NCI-H2107 treated with DMSO at 0.1 percent for 48 hours (cell line): ENCODE results near the gene ZBTB45.

ENCODE experiments used
- DNase-seq: peaks from one replicate; lab custom pipeline; 2025; ENCODE audit not compliant: unreplicated experiment; lab: John Stamatoyannopoulos, UW

Gene ZBTB45

DNA sequence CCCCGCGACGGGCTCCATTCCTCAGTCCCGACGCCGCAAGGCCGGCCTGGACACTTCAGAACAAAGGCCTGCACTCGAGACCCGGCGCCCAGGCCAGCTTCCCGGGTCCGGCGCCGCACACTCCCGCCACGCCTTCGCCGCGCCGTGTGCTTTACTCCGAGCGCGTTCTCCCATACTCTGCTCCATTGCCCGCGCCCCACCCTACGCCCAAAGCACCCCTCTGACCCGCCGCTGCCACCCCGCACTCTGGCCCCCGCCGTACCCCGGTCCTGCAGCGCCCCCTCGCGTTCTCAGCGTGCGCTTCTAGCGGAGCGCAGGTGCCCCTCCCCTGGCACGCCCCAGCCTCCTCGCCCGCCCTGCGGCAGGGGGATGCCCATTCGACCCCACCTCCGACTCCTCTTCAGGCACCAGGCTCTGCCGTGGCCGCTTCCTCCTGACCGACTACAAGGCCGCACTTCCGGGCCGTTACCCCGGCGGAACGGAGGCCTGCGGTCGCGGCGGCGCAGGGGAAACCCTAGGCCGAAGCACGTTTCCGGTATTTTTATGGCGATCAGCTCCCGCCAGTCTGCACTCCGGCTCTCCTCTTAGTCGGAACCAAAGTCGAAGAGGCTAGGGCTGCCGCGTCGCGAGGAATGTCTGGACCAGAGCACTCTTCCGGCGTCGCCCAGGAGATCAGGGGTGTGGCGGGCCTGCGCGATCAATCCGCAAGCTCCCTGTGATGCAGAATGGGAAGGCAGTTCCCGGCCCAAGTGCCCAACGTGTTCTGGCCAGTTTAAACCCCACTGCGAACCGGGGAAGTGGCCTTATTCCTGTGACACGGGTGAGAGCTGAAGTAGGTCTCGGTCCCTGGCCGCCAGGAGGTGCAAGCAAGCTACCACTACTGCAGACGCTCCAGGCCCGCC is at the start of gene ZBTB45:
TSS of gene ZBTB45 (minus strand) at position 456 of the 902 bp plus-strand sequence. CDS start 2,137 bp downstream, outside the sequence.
- peak; percentile 94 for DNase-seq

DNA sequence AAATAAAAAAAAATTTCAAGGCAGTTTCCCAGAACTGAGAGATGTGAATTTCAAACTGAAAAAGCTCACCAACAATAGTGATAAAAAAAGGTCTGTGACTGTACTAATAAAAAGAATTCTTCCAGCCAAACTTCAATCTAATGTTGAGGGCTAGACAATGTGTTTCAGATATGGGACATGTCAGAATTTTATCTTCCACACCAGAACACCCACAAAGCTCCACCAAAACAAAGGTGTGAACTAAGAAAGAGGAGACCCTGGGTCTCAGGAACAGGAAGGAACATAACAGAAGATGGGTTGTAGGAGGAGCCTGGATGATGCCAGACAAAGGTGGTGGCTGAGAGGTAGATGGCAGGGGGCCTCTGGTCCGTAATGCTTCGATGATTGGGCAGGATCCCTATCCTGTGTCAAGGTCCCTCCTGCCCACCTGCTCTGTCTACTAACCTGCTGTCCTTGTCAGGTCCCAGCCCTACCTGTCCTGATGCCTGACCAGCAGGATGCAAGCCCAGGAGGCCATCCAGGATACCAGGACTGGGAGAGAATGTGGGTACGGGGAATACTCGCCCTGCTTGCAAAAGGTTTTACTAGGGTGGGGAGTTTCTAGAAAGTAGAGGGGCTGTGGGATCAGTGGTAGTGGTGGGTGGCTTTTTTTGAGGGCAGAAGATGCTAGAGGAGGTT is 49.0 kb upstream of the ZBTB45 start:
- DNase-seq: no peak

GRCh38 chr19:58566989-58567388 is 47.4 kb upstream of the ZBTB45 start:
- DNase-seq: no peak

DNA sequence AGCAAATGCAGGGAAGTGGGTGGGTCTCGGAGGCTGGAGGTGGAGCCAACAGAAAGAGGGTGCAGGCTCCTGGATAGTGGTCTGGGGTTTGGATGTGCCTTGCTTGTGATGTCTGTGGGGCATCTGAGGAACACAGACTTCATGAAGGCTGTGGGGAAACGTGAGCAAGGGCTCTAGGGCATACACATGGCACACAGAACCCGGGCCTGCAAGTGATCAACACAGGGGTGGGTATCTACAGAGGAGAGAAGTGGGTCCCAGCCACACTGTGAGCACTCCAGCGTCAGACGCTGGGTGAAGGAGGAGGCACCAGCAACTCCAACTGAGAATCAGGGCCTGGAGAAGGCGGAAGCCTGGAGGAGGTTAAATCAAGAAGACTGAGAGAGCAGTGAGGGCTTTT is 44.2 kb upstream of the ZBTB45 start:
- no peak for DNase-seq

- no peak for DNase-seq
Measured at GRCh38 chr19:58563034-58563573, 43.5 kb upstream of the ZBTB45 start.

GRCh38 chr19:58562122-58563033 is 42.8 kb upstream of the ZBTB45 start:
- no peak for DNase-seq

GRCh38 chr19:58561373-58562121 is 41.9 kb upstream of the ZBTB45 start:
- no peak for DNase-seq

DNA sequence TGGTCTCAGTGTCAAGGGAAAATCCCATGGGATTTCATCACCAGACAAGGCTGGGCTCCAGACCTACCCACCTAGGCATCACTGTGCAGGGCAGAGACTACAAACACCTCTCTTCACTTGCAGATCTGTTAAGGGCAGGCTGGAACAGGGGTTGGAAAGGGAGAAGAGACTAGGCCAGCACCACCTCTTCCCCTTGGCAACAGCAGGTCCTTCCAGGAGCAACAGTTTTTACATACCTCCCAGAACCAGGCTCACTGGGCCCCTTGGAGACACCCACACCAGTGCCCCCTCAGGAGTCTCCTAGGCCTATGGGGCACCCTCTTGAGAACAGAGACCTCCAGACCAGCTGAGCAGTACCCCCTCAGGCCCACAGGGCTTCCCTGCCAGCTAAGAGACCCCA is 41.3 kb upstream of the ZBTB45 start:
- no peak for DNase-seq

GRCh38 chr19:58560007-58560887 is 40.6 kb upstream of the ZBTB45 start:
- no peak for DNase-seq

GRCh38 chr19:58559275-58560006 is 39.8 kb upstream of the ZBTB45 start:
- no peak for DNase-seq

DNA sequence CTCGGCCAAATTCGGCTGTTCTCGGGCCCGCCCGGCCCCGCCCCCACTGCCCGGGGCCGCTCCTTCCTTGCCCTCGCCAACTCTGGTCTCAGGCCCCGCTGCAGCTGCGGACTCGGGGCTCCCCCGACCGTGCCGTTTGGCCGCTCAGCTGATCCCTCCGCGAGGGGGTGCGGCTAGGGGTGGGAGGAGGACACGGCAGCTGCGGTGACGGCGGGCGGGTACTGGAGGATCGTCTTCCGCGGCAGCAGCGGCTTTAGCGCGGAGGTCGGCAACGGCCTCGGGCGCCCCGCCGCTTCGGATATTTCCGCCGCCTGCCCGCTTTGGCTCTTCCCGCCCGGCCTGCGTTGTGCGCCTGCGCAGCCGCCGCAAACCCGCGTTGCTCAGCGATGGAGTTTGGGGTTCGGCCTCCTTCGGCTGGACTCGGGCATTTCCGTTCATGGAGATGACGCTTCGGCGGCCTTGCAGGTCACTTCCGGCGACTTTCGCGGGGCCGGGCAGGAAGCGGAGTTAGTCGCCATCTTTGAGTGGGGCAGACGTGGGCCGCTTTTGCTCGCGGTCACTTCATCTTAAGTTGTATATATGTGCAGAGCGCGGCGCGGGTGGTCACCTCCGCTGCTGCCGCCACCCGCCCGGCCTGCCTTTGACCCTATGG is 39.1 kb upstream of the ZBTB45 start:
- DNase-seq: no peak

- no peak for DNase-seq
Measured at GRCh38 chr19:58558066-58558622, 38.5 kb upstream of the ZBTB45 start, which contains the start of gene UBE2M. UBE2M (minus strand) TSS chr19:58558611; CDS start chr19:58558381, 230 bp downstream.

GRCh38 chr19:58557221-58558065 is 37.8 kb upstream of the ZBTB45 start:
- no peak for DNase-seq

GRCh38 chr19:58556622-58557220 is 37.1 kb upstream of the ZBTB45 start:
- DNase-seq: no peak

DNA sequence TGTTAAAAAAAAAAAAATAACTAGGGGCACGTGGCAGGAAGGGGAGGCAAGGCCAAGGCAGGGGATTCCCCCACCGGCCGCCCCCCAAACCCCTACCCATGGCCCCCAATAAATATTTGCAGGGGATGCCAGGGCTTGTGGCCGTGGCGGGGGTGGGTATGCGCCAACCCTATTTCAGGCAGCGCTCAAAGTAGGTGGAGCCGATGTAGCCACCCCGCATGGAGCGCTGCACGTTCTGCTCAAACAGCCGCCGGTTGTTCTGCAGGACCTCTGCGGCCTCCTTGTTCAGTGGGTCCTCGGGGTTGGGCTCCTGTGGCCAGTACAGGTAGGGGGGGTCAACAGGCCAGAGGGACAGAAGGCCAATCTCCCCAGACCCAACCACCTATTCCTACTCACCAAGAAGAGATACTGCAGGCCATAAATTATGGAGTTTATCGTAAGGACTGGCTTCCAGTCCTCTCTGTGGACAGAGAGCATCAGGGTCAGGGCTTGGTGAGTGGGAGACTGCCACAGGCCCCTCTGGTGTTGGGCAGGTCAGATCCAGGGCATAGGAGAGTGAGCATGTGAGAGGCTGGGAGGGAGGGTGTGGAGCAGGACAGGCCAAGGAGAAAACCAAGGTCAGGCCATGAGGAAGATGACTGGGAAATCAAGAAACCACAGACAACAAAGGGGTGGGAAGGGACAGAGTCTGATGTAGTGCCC is 36.5 kb upstream of the ZBTB45 start:
- no peak for DNase-seq
